ENCODE data around the gene CLEC16A.
"Not testable (repeated sequence)": the region's sequence is repeated elsewhere in the genome, so short reads cannot be mapped to it uniquely, and the experiment has no call there.

CLEC16A gene

DNA sequence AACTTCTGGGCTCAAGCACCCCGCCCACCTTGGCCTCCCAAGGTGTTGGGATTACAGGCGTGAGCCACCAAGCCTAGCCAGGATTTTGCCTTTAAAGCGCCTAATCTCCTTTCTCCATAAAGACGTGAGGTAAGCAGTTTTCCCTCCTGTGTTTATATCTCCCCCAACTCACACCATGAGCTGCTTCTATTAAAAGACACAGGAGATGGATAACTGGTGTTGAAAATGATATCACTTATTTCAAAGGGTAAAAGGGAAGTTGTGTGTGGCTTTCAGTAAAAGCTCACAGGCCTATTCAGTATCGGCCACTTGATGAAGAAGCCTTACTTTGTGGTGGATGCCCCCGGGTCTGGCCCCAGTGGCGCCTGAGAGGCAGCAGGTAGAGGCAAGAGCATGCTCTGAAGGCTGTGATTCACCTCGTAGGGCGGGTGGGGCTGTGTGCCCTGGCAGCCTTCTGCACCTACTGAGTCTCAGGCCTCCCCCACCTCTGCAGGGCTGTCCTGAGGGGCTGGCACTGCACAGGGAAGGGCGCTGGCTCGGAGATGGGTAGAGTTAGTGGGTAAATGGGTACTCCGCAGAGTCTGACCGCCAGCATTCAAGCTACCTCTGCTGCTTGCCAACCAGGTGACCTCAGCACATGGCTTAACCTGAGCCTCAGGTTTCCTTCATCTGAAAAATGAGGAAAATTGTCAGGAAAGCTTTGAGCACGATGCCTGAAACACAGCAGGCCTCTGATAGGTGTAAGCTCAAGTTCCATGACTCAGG, 146.8 kb downstream of the CLEC16A start:
- no peak for DNase-seq

DNA sequence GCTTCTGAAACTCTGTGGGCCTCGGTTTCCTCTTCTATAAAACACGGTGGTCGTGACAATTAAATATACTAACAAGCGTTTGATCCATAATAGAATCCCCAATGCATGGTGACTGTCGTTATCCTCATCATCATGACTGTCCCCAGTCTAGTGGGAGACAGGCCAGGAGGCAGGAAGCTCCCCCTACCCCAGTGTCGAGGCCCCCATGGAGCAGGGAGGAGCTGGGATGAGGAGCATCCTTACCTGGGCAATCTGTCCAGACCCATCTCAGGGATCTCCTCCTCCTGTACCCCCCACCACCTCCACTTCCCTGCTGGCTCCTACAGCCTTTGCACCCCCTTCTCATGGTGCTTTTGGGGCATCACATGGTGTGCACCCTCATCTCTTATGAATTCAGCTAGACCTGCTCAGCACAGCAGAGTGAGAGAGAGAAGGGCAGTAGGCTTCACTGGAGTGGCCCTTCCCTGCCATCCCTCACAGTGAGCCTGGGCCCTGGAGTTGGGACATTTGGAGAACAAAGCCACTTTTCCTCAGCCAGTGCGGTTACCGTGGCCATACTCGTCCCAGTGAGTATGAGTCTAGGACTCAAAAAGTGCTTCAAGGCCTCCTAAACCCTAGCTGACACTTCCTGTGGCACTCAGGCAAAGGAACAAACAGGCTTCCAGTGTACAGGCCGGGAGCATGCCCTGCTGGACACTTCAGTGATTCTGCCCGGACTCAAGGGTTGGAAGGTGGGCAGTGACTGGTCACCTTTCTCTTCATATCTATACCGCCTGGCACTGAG, 148.6 kb downstream of the CLEC16A start:
- DNase-seq: no peak

DNA sequence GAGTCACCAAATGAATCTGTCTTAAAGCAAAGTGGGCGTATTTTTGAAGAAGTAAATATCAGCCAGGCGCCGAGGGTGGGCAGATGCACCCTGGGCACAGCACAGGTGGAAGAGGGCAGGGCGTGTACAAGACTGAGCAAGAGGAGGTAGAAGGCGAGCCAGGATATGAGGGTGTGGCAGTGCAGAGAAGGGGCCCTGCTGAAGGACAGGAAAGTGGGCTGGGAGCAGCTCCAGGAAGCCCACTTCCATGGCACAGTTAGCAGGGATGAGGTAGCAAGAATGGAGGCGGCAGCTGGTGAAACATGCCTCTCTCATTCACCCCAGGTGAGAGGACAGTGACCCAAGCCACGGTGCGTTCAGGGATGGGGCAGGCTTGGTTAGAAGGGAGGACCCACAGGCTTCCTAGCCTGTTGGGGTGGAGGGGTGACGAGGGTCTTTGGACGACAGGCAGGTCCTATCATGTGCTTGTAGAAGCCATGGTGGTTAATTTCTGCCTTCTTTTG, 149.3 kb downstream of the CLEC16A start:
- DNase-seq: no peak

GRCh38 chr16:11094075-11094856, 149.9 kb downstream of the CLEC16A start:
- DNase-seq: no peak

- DNase-seq: no peak
These were observed 150.6 kb downstream of the CLEC16A start for GRCh38 chr16:11094857-11095565.

DNA sequence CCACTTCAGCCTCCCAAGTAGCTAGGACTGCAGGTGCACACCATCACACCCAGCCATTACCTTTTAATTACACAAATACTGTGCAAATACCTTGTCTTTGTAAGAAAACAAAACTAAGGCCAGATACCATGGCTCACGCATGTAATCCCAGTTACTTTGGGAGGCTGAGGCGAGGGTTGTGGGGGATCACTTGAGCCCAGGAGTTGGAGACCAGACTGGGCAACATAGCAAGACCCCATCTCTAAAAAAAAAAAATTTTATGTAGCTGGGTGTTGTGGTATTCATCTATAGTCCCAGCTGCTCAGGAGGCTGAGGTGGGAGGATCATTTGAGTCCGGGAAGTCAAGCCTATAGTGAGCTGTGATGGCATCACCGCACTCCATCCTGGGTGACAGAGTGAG, 151.6 kb downstream of the CLEC16A start:
- DNase-seq: no peak

- DNase-seq: no peak
These were observed 152.9 kb downstream of the CLEC16A start for GRCh38 chr16:11097094-11097786.

DNA sequence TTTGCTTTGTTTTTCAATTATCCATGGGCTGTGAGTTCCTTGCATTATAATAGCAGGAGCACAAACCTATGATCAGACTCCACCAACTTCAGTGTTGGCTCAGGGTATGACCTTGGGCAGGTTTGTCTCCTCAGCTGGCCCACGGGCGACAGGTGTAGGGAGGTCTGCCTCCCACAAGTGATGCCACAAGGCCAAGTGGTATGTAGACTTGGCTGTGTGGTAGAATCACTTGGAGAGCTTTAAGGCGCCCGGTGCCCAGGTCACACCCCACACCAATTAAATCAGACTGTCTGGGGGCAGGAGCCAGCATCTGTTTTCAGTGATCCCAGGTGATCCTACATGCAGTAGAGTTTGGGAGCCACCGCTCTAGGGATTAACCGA, 153.4 kb downstream of the CLEC16A start:
- no peak for DNase-seq

- DNase-seq: no peak
These were observed 154.4 kb downstream of the CLEC16A start for GRCh38 chr16:11098601-11099390.

DNA sequence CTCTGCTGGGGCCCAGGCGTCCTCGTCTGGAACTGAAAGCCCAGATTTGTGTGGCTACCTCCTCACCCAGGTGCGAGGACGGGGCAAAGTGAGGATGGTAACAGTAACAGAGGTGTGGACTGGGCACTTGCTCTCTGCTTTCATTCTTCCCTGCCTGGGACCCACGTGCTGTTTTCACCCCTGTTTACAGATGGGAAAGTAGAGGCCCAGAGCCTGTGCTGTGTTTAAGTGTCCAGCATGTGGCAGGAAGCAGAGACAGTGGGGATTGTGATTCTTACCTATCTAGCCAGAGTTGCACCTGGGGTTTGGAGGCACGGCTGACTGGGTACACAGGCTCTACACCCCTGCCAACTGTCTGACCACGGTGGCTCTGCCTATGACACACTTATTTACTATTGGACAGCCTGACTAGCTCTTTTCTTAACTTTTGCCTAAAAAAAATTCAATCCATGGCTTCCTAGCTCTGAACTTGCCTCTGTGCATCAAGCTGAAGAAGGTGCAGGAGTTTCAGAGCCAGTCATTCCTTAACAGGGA, 155.4 kb downstream of the CLEC16A start:
- no peak for DNase-seq

GRCh38 chr16:11100239-11100750, 155.9 kb downstream of the CLEC16A start:
- no peak for DNase-seq

GRCh38 chr16:11101283-11101682, 156.9 kb downstream of the CLEC16A start:
- DNase-seq: no peak

DNA sequence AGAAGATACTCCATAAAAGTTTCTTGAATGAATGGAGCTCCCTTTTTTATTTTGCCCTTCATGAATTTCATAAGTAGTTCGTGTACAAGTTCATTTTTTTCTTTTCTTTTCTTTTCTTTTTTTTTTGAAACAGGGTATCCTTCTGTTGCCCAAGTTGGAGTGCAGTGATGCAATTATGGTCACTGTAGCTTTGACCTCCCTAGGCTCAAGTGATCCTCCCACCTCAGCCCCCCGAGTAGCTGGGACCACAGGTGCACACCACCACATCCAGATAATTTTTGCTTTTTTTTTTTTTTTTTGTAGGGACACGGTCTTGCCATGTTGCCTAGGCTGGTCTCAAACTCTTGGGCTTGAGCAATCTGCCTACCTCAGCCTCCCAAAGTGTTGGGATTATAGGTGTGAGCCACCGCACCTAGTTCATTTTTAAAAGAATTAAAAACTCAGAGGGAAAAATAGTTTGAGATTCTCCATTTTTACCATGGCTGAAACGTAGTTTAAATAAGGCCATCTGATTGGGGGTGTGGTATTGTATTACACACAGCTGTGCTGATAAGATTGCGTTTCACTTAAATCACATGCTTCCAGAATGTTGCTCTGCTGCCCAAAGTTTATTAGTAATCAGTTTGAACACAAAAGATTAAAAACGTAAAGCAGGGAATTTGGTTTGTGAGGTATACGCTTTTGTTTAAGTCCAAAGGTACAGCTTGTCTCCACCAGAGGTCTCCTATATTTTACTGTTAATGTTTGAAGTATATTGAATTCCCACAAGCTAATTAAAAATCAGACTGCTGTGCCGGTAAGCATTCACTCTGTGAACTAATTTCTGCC, 157.5 kb downstream of the CLEC16A start:
- no peak for DNase-seq

DNA sequence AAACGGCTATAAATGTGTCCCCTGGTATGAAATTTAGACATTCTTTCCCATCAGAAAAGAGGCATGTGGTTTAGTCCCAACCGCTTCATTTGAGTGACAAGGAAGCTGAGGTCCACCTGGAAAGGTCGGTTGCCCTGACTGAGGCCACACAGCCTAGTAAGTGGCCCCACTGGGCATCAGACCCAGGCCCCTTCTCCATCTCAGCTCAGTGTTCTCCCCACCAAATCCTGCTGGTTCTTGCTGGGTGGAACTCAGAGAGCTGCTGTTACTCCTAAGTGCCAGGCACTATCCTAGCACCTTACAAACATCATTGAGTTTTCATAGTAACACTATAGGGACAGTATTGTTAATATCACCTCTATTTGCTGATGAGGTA, 158.1 kb downstream of the CLEC16A start:
- no peak for DNase-seq

DNA sequence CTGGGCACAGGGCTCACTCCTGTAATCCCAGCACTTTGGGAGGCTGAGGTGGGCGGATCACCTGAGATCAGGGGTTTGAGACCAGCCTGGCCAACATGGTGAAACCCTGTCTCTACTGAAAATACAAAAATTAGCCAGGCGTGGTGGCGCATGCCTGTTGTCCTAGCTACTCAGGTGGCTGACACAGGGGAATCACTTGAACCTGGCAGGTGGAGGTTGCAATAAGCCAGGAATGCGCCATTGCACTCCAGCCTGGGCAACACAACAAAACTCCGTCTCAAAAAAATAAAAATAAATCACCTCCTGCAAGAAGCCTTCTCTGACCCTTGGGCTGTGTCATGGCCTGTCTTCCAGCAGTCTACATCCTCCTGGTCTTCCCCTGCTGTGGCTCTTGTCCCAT, 158.9 kb downstream of the CLEC16A start:
- not testable (repeated sequence) for DNase-seq

DNA sequence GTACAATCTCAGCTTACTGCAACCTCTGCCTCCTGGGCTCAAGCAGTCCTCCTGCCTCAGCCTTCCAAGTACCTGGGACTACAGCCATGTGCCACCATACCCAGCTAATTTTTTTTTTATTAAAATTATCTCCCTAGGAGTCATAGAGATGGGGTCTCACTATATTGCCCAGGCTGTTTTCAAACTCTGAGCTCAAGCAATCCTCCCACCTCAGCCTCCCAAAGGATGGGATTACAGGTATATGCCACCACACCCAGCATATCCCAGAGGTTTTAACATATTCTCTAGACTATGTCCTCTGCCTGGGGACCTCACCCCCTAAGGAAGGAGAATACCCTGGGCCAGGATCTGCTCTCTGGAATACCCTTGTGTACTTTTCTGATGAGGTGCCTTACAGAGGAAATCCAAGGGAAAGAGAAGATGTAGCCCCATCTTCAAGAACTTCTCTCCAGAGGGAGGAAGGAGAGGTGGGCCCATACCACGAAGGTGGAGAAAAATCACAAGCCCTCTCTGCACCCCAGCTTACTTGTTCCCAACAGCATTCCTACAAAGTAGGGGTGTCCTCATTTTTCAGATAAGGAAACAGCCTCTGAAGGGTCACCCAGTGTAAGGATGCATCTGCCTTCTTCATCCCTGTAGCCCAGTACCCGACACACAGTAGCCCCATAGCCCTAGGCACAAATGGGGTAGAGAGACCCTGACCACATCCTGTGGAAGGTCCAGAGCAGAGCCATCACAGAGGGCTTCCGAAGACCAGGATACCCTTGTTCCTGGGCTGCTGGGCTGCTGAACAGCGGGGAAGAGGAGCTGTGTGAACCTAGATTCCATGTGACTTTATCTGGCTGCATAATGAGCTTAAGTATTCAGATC, 160.0 kb downstream of the CLEC16A start:
- no peak for DNase-seq

DNA sequence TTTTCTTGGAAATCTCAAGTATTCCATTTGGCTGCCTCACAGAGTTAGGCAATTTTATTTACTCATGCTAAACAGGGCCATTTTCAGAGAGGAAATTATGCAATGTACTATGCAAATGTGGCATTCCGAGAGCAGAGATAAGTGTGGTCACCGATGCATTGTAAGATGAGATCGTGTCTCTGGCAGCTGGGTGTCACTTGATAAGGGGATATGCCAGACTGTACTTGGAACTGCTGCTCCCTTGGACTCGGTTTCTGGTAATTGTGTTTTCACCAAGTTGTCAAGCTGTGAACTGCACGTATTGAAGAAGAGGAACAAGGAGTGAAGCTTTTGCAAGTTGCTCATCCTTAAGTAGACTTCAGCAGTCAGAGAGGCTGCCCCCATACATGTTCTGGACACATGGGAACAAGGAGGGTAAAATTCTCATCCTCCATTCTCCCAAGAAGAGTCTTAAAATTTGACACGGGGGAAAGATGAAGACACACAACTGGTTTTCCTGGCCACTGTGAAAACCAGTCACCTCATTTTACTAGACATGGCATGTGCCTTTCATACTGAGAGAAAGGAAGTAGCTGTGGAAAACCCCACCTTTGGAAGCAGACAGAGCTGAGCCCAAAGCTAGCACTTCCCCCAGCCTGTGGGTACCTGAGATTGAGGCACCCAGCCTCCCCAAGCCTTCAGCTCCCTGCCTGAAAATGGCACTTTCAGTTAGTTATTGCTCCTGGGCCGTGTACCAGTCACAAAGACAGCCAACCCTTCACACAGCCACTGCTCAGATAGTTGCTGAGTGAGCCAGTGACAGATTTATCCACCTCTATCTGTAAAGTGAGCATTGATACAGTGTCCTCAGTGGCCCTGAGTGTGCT, 160.9 kb downstream of the CLEC16A start:
- no peak for DNase-seq

DNA sequence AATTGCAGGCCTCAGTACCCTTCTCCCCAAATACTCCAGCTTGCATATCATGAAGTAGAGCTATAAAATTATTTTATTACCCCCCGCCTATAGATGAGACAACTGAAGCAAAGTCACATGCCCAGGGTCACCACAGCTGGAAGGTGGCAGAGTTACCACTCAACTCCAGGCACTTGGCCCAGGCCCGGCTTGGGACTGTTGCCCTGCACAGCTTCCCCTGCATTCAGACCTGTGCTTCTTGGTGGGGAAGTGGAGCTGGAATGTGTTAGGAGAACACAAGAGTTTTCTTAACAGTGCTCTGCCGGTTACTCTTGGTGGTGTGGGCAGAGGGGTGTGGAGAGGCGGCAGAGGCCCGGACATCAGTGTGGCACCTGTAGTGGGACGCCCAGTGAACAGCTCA, 162.4 kb downstream of the CLEC16A start:
- no peak for DNase-seq
